Fibroblast of upper back skin (primary cell): ENCODE data around the gene ZNF385A.
"Not testable (repeated sequence)": the region's sequence is repeated elsewhere in the genome, so short reads cannot be mapped to it uniquely, and the experiment has no call there.

Source experiments
- DNase-seq: peaks from one replicate; pipeline ENCODE4 v3.0.0-alpha.2; 2013

The ZNF385A gene

DNA sequence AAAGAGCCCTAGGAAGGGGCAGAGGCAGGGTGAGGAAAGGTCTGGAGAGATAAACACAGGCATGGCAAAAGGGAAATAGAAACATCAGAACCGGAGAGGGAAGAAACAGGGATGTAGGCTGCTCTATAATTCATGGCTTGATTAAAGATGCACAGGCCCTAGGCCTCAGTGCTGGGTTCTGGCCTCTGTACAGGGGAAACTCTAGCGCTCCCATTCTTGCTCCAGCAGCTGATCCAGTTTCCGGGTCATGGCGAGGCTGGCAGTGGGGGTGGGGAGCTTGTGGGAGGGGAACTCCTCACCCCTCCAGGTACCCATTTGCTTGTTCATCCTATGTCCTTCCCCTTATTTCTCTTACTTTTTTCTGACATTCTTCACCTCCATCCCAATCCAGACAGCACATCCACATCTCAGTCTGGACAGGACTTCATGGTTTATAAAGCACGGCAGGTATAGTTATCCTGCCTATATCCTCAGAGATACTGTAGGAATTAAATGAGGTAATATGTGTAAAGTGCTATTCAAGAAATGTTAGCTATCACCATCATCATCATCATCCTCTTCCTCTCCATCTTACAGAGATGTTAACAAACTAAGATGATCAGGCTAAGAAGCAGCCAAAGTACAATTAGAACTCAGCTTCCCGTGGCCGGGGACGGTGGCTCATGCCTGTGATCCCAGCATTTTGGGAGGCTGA lies 12.3 kb downstream of the ZNF385A start:
- no peak for DNase-seq

DNA sequence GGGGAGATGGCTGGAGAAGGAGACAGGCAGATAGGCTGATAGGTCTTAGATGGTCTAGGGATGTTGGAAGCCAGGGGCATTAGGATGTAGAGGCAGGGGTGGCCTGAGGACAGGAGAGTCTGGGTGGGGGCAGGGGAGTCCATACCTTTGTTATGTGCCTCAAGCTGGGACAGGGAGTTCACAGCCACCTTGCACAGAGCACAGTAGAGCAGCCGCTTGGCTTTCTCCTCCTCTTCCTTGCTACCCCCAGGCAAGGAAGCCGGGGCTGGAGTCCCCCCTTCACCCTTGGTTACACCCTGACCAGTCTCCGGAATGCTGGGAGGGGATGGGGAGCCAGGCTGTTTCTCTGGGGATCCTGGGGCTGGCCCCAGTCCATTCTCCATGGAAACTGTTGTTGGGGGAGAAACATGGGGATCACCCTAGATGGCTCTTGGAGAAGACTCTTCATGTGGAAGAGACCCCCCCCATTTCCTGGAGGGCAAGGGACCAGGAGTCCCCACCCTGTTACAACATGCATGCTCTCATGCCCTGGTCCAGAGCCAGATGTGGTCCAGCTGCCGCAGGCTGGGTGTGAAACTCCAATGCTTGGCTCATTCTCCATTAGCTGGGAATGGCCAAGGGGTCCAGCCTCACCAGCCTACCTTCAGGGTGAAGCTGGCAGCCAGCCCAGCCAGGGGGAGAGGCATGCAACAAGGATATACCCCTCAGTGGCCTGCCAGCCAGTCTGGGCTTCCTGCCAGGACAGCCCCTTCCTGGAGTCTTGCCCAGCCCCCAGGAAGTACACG lies 13.0 kb downstream of the ZNF385A start:
- no peak for DNase-seq

DNA sequence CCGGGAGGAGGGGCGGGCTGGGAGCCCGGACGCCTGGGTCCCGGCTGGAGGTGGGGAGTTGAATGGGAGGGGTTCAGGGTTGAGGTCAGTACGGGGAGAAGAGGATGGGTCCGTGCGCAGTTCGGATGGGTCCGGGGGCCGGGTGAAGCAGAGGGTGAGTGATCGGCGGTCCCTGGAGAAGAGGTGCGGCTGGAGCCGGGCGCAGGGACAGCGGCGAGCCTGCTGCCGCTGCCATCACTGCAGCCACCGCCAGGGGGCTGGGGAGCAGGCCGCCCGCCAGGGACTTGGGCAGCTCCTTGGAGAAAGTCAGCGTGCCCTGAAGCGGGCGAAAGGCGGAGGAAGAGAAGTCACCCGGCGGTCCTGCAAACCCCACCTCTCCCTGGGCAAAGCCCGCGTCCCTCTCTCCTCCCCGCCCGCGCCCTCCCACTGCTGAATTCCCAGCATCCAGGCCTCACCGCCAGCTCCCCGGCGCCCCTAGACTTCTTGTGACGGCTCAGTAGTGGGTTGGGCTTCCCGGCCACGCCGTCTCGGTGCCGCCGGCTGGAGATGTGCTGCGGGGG lies 14.3 kb downstream of the ZNF385A start:
- peak; percentile 71 for DNase-seq

DNA sequence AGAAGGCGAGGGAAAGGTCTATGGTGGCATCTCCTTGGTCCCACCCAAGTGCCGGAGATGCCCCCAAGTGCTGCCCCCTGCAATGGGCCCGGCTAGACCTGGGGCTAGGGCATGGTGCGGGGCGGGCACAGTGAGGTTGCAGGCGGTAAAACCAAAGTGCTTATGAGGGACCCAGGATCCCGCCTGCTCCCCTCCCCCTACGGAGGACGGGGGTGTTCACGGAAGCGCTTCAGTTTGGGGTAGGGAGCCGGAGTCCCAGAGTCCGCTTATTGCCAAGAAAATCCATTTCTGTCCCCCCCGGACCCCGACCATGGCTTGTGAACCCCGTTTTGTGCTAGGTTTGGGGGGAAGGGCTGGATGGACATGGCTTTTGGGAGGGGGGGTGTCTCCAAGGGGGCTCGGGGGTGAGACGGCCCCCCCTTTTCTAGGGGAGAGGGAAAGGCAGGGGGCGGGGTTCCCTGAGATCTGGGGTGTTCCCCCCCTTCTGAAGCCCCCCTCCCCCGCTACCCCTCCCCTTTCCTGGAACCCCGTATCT lies 14.9 kb downstream of the ZNF385A start:
- no peak for DNase-seq

DNA sequence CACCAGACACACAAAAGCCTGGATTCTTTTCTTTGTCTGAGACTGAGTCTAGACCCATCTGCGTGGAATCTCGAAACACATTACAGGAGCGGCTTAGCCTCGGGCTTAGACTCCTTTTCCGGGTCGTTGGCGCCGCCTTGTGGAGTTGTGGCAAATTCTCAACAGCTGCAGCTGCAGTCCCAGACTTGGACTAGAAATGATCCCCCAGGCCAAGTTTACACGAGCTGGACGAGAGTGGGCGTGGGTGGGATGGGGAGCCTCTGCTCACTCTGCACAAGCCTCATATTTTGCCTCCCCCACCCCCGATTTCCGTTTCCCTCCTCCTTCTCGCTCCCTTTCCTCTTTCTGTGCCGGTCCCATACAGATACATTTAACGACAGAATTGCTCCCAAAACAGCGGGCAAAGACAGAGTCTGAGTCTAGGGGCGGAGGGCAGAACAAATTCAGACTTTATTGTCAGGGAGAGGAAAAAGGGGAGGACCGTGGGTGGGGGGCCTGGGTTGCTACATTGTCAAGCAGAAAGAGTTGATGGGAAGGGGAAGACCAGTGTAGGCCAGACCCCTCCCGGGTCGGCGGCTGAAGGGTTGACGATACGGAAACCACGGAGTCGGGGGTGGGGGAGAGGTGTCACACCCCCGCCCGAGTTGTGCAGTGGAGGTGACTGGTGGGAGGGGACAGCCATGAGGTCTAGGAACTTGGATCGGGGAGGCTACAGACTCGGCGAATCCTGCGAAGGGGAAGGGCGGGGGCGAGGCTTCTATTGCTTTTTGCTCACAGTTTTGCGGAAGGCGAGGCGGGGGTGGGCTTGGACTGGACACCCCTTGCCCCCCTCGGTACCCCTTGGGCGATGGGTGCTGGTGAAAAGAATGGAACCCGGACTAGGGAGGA lies 15.6 kb downstream of the ZNF385A start:
- DNase-seq: peak; percentile 88

DNA sequence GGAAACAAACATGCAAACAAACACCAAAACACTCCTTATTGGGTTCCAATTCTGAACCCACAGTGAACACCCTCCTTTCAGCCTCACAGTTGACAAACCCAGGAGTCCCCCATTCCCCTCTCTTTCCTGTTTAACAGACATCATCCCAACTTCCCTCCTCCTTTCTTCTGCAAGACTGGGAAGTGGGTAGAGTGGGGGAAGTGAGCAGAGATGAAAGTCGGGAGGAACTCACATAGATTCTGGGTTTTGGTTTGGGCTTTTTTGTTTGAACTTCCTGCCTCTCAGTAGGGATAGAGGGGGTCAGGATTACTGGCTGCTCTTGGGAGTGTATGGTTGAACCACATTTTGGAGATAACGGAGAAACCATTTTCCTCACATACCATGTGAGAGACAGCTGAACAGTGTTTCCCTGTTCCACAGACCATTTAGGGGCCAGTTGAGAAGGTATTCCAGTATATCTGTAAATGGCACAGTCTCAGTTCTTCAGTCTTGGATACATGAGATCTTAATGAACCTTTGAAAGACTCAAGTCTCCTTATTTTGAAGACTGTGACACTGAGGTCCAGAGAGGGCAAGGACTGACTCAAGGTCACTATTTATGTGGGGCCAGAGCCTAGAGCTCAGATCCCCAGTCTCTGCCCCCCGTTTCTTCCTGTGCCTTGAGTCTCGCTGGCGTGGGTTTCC lies 16.4 kb downstream of the ZNF385A start:
- DNase-seq: no peak

DNA sequence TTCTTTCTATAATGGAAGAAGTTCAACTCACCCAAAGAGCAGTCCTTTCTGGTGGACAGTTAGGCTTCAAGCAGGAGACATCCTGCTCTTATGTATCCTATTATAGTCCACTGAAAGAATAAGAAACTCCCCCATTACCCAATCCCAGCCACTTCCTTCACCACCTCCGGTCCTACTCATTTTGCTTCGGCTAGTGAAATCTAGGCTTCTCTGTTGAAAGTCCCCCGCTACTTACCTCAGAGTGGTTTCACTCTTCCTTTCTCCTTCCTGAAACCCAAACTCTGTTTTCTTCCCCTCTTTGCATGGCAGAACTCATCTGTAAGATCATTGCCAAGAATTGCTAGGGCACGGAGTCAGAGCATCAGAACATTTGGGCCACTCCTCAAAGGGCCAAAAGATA lies 20.1 kb downstream of the ZNF385A start, which contains the start of gene GPR84:
Gene GPR84, minus strand, starts transcription at position 74 of the 400 bp plus-strand sequence. CDS start 635 bp downstream, outside the sequence.
- DNase-seq: no peak

DNA sequence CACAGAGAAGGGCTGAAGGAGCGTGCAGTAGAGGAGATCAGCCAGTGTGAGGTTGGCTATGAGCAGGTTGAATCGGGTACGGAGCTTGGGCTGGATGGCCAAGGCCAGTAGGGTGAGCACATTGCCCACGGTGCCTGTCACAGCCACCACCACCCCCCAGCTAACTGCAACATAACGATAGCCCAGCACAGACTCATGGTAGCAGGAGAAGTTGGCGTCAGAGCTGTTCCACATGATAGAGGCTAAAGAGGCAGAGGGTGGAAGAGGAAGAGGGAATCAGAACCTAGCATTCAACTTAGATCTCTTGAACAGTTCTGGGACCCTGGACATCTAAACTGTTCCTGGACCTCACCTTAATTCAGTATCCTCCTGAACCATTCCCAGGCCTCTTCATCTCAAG lies 20.9 kb downstream of the ZNF385A start:
- no peak for DNase-seq

DNA sequence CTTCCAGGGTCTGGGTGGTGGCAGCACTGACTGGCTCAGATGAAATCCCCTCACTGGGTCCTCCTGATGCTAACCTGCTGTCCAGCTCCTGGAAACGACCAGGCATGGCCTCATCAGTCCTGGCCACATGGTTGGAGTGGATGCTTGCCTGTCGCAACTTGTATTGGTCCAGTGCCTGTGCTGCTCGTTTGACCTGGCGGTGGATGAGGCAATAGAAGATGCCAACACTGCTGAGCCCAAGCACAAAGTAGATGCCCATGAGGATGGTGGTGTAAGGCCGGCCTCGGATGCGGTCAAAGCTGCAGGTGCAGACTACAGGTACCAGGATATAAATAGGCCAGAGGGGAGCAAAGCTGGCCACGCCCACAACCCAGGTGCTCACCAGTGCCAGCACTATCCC lies 21.5 kb downstream of the ZNF385A start:
- DNase-seq: no peak

DNA sequence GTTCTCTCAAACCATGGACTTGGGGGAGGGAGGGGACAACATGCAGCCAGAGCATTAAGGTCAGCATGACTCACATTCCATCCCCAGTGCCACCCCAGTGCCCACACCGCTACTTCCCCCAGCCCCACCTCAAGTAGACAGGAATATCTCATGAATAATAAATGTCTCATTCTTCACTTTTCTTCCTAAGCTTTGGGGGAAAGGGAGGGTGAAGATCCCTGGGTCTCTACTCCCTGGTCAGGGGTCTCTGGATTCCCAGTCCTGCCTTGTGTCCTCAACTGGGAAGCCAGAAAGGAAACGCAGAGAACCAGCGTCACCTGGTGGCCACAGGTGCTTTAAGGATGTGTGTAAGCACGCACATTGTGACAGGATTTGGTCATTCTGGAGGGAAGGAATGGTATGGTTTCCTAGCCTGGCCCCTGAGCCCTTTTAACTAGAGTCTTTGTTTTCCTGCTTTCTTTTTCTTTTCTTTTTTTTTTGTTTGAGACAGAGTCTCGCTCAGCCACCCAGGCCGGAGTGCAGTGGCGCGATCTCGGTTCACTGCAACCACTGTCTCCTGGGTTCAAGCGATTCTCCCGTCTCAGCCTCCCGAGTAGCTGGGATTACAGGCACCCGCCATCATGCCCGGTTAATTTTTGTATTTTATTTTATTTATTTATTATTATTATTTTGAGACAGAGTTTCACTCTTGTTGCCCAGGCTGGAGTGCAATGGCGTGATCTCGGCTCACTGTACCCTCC lies 23.6 kb downstream of the ZNF385A start:
- DNase-seq: peak; percentile 86

DNA sequence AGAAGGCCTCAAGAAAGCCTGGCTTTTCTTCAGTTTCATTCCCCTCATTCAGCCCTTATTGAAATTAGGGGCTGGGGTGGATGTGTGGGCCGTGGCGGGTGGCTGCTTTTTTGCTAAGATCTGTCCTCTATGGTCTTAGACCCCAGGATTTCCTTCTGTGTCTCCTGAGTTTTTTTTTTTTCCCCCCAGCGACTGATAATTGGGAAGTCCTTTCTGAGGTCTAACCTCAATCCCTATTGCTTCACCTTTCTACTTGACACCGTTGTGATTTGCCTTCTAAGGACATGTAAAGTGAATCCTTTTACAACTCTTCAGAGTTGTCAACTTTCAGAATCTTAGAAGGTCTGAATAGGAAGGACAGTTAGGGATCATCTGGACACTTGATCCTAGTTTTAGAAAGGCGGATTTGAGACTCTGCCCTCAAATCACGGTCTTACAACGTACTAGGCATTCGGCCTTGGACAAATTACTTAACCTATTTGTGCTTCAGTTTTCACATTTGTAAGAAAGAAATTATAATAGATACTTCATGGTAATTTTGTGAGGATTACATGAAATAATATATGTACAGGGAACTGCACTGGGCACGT lies 24.7 kb downstream of the ZNF385A start:
- DNase-seq: no peak

DNA sequence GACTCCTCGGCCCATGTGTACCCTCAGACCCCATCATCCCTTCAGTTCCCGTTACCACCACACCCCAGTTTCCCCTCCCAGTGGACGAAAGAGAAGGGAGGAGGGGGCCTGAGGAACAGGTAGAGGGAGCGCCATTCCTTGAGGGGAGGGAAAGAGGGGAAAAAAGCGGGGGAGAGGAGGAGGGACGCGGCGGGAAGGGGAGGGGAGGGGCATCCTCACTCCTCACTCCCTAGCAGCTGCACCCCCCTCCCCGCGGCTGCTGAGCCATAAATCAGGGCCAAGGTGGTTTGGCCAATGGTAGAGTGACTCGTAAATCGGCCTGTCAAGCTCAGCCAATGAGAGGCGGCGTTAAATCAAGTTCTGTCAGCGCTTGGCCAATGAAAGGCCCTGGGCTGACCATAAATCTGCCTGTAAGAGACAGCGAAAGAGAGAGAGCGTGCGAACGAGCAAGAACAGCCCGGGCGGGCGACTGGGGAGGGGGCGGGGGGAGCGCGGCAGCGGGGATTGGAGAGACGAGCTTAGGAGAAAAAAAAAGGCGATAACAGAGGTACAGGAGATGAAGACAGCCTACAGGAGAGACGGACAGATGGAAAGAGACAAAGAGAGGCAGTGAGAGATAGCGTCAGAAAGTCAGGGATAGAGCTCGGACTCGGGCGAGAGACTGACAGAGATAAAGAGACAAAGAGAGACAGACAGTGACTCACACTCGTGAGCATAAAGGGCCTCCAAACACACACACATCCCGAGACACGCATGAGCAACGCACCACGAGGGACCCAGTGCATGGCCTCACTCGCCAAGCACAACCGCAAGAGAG lies 25.4 kb downstream of the ZNF385A start:
- peak; percentile 100 for DNase-seq

DNA sequence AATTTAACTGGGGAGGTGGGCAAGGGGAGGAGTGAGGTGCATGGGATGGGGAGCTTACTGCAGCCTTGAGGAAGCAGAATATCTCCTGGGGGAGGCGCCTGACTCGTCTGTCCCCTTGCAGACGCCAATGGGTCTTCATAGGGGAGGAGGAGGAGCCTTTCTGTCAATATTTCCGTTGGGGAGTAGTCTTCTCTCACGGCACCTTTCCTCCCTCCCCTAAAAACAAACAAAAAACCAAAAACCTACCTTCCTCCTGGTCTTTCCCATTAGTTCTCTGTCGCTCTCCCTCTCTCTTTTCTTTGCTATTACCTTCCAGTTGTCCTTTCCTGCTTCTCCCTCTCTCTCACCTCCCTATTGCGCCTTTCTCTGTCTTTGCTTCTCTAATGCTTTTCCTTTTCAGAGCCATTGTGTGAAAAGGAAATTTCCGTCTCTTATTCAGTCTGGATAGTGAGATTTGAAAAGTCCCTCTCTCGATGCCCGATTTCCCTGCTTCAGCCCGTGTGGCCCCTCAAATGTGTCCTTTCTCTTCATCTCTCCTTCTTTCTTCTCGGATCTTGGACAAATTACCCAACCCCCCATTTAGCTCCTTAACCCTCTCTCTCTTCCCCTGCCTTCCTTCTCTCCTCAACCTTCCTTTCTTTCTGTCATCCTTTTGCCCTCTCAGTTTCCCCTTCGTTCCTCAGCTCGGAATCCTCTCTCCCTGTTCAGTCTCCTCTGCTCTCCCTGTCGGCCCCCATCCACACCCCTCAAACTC lies 26.2 kb downstream of the ZNF385A start:
- DNase-seq: peak; percentile 51

DNA sequence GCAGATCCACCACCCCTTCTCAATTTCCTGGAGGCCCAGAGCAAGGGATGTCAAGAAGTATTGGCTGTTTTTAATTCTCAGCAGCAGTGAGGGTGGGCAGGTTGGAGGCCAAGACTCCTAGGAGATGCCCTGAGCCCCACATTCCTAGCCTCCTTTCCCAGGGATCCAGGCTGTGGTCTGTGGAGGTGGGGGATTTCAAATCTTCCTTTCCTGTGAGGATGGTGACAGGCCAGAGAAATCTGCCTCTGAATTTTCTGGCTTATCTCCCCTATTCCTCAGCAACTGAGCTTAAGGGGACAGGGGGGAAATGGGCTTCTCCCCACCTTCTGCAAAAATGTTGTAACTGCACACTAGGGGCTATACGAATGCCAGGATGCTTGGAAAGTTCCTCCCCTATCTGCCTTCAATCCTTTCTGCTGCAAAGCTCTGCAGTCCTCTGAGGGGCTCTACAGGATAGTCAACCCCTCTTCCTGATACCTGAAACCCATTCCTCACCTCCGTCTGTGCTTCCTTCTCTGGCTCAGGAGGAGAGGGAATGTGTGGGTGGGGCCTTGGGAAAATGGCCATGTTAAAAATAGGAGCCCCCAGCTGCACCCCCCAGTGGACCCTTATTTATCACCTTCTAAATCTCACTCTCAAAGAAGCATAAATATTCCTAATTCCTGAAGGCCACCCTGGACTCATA lies 26.9 kb downstream of the ZNF385A start:
- DNase-seq: no peak

DNA sequence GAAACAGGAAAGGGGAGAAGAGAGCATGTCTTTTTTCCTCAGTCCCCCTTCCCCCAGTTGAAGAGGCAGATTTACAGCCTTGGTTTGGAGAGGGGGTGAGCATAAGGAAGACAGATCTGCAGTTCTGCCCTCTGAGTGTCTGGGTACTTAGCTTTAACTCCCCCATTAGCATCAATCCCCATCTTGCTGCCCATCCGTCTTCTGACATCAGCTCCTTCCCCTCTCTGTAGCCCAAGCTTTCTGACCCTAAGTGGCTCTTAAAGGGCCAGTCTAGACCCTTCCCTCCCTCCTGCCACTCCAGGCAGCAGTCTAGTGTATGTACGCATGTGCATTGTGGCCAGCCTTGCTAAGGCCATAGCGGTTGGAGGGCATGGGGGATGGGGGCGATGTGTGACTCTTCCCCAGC lies 27.6 kb downstream of the ZNF385A start:
- peak; percentile 70 for DNase-seq

DNA sequence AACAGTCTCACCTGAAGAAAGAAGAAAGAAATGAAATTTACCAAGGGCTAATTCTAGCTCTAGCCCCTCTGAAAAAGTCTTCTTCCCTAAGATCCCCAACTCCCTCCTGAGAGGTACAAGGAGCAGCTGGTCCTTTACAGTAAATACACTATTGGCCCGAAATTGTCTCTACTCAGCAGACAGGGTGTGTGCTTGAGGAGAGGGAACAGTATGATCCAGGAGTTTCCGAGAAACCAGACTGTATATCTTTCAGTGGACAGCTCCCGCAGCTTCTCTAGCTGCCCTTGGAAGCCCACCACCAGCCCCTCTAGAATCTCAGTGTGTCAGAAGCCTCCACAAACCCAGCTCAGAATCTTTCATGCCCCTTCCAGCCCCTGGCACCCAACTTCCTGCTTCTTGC lies 28.3 kb downstream of the ZNF385A start:
- DNase-seq: no peak

DNA sequence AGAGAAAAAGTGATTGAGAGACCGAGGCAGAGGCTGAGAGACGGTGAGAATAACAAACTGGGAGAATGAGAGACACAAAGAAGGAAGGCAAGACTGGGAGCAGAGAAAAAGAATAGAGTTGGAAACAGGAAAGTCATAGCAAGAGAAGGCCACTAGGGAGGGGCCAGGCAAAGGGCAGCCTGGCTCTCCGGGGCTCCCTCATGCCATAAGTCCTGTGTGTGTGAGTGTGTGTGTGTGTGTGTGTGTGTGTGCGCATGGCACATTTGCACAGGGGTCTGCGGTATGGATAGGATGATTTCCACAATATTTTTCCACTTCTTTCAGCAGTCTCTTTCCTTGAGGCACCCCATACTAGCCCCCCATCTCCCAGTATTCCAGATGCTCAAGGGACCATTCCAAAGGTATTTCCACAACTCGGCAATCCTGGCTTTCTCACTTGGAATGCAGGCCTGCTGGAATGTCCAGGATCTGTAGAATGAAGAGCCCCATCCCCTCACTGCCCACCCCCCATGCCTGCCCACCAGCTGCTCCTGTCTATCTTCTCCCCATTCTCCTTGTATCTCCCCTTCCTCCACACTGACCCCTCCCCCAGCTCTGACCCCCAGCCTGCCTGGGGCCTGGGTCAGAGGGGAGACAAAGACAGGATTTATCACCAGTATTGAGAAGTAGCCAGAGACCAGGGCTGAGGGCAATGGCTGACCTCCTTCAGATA lies 29.3 kb downstream of the ZNF385A start:
- no peak for DNase-seq

DNA sequence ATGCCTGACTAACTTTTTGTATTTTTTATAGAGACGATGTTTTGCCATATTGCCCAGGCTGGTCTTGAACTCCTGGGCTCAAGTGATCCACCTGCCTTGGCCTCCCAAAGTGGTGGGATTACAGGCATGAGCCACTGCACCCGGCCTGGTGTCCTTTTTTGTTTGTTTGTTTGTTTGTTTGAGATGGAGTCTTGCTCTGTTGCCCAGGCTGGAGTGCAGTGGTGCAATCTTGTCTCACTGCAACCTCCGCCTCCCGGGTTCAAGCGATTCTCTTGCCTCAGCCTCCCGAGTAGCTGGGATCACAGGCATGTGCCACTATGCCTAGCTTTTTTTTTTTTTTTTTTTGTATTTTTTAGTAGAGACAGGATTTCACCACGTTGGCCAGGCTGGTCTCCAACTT lies 30.3 kb downstream of the ZNF385A start:
- not testable (repeated sequence) for DNase-seq
